DND-41 (cell line): ENCODE data around the gene MIDN.

Source experiments
- ATAC-seq: fragments of 200-7000 bp; cut with Tn5 transposase; 3 replicates; pipeline ENCODE4 v1.9.1; 2021; ENCODE audit warnings: low read depth; ENCODE audit not compliant: insufficient read depth
- DNase-seq: peaks from one replicate; pipeline ENCODE4 v3.0.0-alpha.2; 2020
- H2AFZ ChIP-seq: 2 replicates; pipeline ENCODE4 v1.6.0; 2012; ENCODE audit warnings: low read depth, low read length
- H3K27ac ChIP-seq: 2 replicates; pipeline ENCODE4 v1.5.1; 2012; ENCODE audit warnings: low read length, inconsistent platforms
- H3K27me3 ChIP-seq: fragments of 200-600 bp; sonication (generic); 2 replicates; pipeline ENCODE4 v1.6.0; 2012; ENCODE audit warnings: low read length, mild to moderate bottlenecking, inconsistent platforms; ENCODE audit not compliant: insufficient read depth, poor library complexity
- H3K36me3 ChIP-seq: 2 replicates; pipeline ENCODE4 v1.5.1; 2012; ENCODE audit warnings: low read length, inconsistent platforms; ENCODE audit not compliant: insufficient read depth
- H3K4me1 ChIP-seq: 2 replicates; pipeline ENCODE4 v1.5.1; 2012; ENCODE audit warnings: mild to moderate bottlenecking, low read length; ENCODE audit not compliant: insufficient read depth
- H3K4me2 ChIP-seq: 2 replicates; pipeline ENCODE4 v1.6.0; 2012; ENCODE audit warnings: mild to moderate bottlenecking, moderate library complexity, low read length, inconsistent platforms; ENCODE audit not compliant: insufficient read depth
- H3K4me3 ChIP-seq, 2 experiments: fragments of 200-600 bp in 1 of 2; shearing (Covaris generic) in 1 of 2; 2 replicates each; pipeline ENCODE4 v1.5.1; 2012 to 2016; ENCODE audit warnings: inconsistent platforms in 2 of 2, low read length in 2 of 2, mild to moderate bottlenecking in 2 of 2, low read depth in 1 of 2, moderate library complexity in 1 of 2
- H3K79me2 ChIP-seq: 2 replicates; pipeline ENCODE4 v1.6.0; 2012; ENCODE audit warnings: low read length, inconsistent platforms; ENCODE audit not compliant: insufficient read depth
- H3K9ac ChIP-seq: 2 replicates; pipeline ENCODE4 v1.6.0; 2012; ENCODE audit warnings: low read depth, mild to moderate bottlenecking, inconsistent platforms, low read length, moderate library complexity
- H3K9me3 ChIP-seq: 2 replicates; pipeline ENCODE4 v1.5.1; 2012; ENCODE audit warnings: low read length, moderate library complexity, mild to moderate bottlenecking, inconsistent platforms; ENCODE audit not compliant: insufficient read depth, severe bottlenecking
- H4K20me1 ChIP-seq: 2 replicates; pipeline ENCODE4 v1.6.0; 2012; ENCODE audit warnings: low read length; ENCODE audit not compliant: insufficient read depth
- CTCF ChIP-seq: IDR thresholded peaks from 2 replicates; pipeline ENCODE4 v1.5.1; 2012; ENCODE audit warnings: borderline replicate concordance, low read length, moderate library complexity, mild to moderate bottlenecking; ENCODE audit not compliant: poor library complexity, severe bottlenecking; ENCODE audit errors: extremely low read depth
- EZH2 ChIP-seq: IDR thresholded peaks from 3 replicates; pipeline ENCODE4 v1.6.1; 2012; ENCODE audit warnings: borderline replicate concordance, low read depth, mild to moderate bottlenecking, moderate library complexity, low read length, inconsistent platforms; ENCODE audit not compliant: severe bottlenecking

MIDN gene

GRCh38 chr19:1239420-1239795 lies 9.0 kb upstream of the MIDN start:
- Histone ChIP-seq H3K4me1 (peaks cover 60% of the 10 kb centered on the region), H3K27me3 (peaks cover 6% of the 10 kb centered on the region), H3K79me2 (peaks cover 31% of the 10 kb centered on the region), H3K4me2 (peak overlapping the region; percentile 96), H3K4me3 (peak overlapping the region in 1 of 2 experiments; percentile 55; a peak in 2 of 4 replicates), H3K36me3 (peaks cover 7% of the 10 kb centered on the region; the same call in 1 of the 2 replicates), H3K27ac (peak overlapping the region; percentile 21; the same call in 1 of the 2 replicates), H4K20me1 (peaks cover 14% of the 10 kb centered on the region), H3K9me3 (no peaks in the 10 kb centered on the region), H2AFZ (peak overlapping the region; percentile 67), H3K9ac (peak overlapping the region; percentile 55; the same call in 1 of the 2 replicates)
- TF ChIP-seq EZH2 = no peak
- no peak for TF ChIP-seq CTCF
- DNase-seq (no peak), ATAC-seq (no peak)

GRCh38 chr19:1239796-1240737 lies 8.3 kb upstream of the MIDN start:
- peaks cover 34% of the 10 kb centered on the region for H3K79me2 ChIP-seq
- H2AFZ ChIP-seq = peak overlapping the region; percentile 67
- TF ChIP-seq CTCF (peak; percentile 95), EZH2 (no peak)
- H4K20me1 ChIP-seq = peaks cover 20% of the 10 kb centered on the region
- H3K4me1 ChIP-seq = peaks cover 67% of the 10 kb centered on the region
- H3K4me2 ChIP-seq = peak overlapping the region; percentile 96
- peak; percentile 62 for ATAC-seq
- H3K4me3 ChIP-seq = peak overlapping the region in 1 of 2 experiments; percentile 55; a peak in 3 of 4 replicates
- H3K9ac ChIP-seq = peak overlapping the region; percentile 55
- DNase-seq = peak; percentile 93
- peaks cover 6% of the 10 kb centered on the region for H3K27me3 ChIP-seq
- no peaks in the 10 kb centered on the region for H3K9me3 ChIP-seq
- H3K27ac ChIP-seq = peak overlapping the region; percentile 21
- peaks cover 13% of the 10 kb centered on the region; the same call in 1 of the 2 replicates for H3K36me3 ChIP-seq

- peaks cover 20% of the 10 kb centered on the region for H4K20me1 ChIP-seq
- H2AFZ ChIP-seq = peak overlapping the region; percentile 76
- H3K9ac ChIP-seq = peak overlapping the region; percentile 94
- ATAC-seq (no peak), DNase-seq (no peak)
- H3K27ac ChIP-seq = peak overlapping the region; percentile 68
- H3K79me2 ChIP-seq = peaks cover 34% of the 10 kb centered on the region
- H3K4me1 ChIP-seq = peaks cover 68% of the 10 kb centered on the region
- TF ChIP-seq CTCF (no peak), EZH2 (no peak)
- peaks cover 15% of the 10 kb centered on the region; the same call in 1 of the 2 replicates for H3K36me3 ChIP-seq
- H3K4me3 ChIP-seq = peak overlapping the region; percentile 80 to 99; a peak in 3 of 4 replicates
- peak overlapping the region; percentile 96 for H3K4me2 ChIP-seq
- H3K9me3 ChIP-seq = no peaks in the 10 kb centered on the region
- H3K27me3 ChIP-seq = peaks cover 6% of the 10 kb centered on the region
Observed at GRCh38 chr19:1240925-1241324, 7.5 kb upstream of the MIDN start.
